ENCODE data around the gene ATP13A5.

Gene ATP13A5

DNA sequence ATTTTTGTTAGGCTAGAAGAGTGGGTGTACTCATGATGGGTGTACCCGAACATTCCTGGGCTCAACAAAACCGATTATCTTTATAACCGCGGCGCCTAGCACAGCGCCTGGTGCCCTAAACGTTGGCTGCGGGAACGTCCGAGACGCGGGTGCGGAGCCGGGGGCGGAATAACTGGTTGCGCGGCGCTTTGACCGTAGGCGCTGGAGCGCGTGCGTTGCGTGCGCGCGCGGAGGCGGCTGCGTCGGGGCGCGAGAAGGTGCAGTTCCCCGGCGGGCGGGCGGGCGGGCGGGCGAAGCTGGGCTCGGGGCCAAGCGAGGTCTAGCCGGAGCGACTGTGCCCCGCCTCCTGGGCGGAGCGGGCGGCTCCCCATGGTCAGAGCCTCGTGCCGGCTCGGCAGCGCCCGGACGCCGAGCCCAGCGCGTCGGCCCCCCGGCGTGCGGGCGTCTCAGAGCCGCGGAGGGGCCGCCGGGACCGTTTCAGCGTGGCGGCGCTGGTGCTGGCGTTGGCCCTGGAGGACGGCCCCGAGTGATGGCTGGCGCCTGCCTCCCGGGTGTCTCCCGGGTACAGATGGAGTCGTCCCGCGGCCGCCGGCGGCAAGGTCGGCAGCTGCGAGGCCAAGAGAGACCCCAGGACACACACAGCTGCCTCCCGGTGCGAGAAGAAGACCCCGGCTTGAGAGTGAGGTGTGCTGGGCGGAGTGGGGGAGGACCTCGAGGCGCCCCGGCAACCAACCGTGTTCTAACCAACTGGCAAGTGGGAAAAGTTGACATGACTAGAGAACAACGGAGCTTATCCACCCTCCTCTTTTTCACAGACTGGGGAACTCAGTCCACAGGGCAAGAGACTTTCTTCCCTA is 137.5 kb downstream of the ATP13A5 start, which contains the start of gene PLAAT1:
Gene PLAAT1, plus strand, starts transcription at position 373 of the 857 bp plus-strand sequence. CDS start 14,429 bp downstream, outside the sequence.
- TF ChIP-seq, protein P1, sequence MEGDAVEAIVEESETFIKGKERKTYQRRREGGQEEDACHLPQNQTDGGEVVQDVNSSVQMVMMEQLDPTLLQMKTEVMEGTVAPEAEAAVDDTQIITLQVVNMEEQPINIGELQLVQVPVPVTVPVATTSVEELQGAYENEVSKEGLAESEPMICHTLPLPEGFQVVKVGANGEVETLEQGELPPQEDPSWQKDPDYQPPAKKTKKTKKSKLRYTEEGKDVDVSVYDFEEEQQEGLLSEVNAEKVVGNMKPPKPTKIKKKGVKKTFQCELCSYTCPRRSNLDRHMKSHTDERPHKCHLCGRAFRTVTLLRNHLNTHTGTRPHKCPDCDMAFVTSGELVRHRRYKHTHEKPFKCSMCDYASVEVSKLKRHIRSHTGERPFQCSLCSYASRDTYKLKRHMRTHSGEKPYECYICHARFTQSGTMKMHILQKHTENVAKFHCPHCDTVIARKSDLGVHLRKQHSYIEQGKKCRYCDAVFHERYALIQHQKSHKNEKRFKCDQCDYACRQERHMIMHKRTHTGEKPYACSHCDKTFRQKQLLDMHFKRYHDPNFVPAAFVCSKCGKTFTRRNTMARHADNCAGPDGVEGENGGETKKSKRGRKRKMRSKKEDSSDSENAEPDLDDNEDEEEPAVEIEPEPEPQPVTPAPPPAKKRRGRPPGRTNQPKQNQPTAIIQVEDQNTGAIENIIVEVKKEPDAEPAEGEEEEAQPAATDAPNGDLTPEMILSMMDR (conservative IDR thresholded peaks at IDR 0.05; ENCODE audit: low read depth, low read length) = no peak
- H3K4me3 ChIP-seq (ENCODE audit: low read length) = peak within 1 kb of the TSS; percentile 74
- peak; percentile 27 for DNase-seq (ENCODE audit: low read depth)

DNA sequence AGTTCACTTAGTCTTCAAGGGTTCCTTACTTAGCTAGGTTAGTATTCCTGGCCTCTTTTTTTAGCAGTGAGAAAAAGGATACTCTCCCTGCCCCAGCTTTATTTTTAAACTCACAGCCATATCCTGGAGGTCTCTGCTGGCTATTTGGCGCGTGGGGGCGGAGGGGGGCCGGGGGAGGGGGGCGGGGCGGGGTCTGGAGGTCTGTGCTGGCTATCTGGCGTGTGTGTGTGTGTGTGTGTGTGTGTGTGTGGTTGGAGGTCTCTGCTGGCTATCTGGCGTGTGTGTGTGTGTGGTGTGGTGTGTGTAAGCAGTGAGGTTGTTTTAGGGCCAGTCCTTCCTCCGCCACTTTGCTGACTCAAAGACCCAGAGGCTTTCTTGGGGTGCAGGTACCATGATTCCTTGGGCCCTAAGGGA is 138.1 kb downstream of the ATP13A5 start:
- H3K4me3 ChIP-seq (ENCODE audit: low read length) = peak overlapping the region; percentile 74
- TF ChIP-seq, protein P1 (conservative IDR thresholded peaks at IDR 0.05; ENCODE audit: low read depth, low read length) = no peak
- peak; percentile 14 for DNase-seq (ENCODE audit: low read depth)

DNA sequence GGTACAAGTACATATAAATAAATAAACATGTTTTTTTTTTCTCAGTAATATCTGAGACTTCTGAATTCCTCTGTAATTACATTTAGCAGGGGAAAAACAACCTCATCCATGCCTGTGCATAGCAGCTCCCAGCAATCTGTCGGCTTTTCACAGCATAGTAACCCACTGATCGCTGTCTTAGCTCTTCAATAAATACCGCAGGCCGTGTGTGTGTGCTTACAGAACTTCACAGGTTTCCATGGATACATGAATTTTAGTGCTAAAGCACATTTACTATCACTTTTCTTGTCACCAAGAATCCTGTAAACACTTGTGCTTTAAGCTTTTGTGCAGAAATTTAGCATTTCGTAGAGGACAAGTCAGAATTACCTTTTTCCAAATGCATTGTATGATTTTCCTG is 141.5 kb downstream of the ATP13A5 start:
- no peak overlapping the region for H3K4me3 ChIP-seq (ENCODE audit: low read length)
- no peak for DNase-seq (ENCODE audit: low read depth)
- TF ChIP-seq, protein P1 (conservative IDR thresholded peaks at IDR 0.05; ENCODE audit: low read depth, low read length) = no peak

DNA sequence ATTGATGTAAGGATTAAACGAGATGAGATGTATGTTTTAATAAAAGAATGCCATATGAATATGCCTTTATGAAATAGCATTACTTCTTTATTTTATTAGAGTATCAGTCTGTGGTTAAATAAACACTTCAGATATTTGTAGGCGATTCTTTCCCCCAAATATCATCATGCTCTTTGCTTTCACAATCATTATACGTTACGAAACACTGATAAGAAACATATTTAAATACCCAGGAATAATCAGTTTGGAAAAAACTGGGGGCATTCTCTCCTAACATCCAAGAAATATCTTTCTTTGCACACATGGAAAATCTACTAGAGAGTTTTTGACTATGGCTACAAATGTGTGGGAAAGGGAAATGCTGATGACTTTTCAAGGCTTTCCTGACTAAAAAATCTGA is 142.0 kb downstream of the ATP13A5 start:
- H3K4me3 ChIP-seq (ENCODE audit: low read length) = no peak overlapping the region
- no peak for DNase-seq (ENCODE audit: low read depth)
- TF ChIP-seq, protein P1 (conservative IDR thresholded peaks at IDR 0.05; ENCODE audit: low read depth, low read length) = no peak

DNA sequence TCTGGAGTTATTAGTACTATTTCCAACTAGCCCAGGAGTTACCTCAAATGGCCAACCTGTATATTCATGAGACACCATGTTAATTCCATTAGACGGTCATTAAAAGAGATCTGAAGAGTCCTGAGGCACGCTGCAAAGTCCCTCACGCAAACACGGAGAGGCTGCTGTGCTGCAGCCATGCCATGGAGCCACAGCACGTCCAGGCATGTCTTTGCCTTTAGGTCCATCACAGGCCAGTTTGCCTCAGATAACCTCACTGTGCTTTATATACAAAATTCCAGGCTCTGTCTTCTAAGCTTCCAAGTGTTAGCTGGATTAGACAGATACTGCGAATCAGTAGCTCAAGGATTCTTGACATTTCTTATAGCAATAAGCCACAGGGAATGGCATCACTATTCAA is 147.4 kb downstream of the ATP13A5 start:
- H3K4me3 ChIP-seq (ENCODE audit: low read length) = no peak overlapping the region
- TF ChIP-seq, protein P1 (conservative IDR thresholded peaks at IDR 0.05; ENCODE audit: low read depth, low read length) = no peak
- no peak for DNase-seq (ENCODE audit: low read depth)

DNA sequence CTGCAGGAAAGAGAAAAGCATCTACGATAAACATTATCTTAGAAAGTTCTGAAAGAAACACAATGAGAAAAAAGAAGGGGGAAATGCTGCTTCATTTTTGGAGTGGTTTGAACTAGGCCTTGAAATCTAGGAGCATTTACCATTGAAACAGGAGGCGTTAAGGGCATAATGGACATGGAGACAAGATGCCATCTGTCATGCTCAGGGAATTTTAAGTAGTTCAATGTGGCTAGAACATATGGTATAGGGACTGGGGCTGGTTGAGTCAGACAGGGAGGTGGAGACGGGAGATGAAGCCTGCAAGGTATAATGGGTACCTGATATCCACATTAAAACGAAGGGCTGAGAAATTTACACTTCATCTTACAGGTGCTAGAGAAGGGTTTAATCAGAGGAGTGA is 147.9 kb downstream of the ATP13A5 start:
- TF ChIP-seq, protein P1 (conservative IDR thresholded peaks at IDR 0.05; ENCODE audit: low read depth, low read length) = no peak
- DNase-seq (ENCODE audit: low read depth) = no peak
- no peak overlapping the region for H3K4me3 ChIP-seq (ENCODE audit: low read length)

Measured in retinal pigment epithelial cell (primary cell).